Right hindlimb (tissue), 1 donor: ENCODE data around the gene BST2.

ENCODE experiments used
- DNase-seq: peaks from one replicate; pipeline ENCODE4 v3.0.0-alpha.2; 2018

Gene BST2, protein sequence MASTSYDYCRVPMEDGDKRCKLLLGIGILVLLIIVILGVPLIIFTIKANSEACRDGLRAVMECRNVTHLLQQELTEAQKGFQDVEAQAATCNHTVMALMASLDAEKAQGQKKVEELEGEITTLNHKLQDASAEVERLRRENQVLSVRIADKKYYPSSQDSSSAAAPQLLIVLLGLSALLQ

DNA sequence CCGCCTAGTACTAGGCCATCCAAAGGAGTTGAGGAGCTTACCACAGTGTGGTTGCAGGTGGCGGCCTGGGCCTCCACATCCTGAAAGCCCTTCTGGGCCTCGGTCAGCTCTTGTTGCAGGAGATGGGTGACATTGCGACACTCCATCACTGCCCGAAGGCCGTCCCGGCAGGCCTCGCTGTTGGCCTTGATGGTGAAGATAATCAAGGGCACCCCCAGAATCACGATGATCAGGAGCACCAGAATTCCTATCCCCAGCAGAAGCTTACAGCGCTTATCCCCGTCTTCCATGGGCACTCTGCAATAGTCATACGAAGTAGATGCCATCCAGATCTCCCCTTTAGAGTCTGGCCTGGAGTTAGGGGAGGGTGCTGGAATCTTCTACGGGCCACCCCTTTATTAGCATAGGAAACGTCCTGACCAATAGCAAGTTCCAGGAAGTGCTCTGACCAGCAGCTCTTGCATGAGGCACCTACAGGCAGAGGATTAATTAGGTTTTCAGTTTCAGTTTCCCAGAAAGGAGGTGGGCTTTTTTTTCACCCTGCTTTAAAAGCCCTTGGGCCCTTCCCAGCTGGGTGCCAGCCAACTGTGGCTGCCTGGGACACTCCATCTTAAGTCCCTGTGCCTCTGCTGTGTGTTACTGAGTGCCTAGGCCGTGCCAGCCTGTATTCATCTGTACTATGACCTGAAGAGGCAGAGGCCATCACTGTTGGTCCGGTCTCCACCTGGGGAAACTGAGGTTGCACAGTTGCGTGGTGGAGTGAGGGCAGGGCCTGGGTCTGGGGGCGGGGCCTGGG lies at the start of gene BST2:
Gene BST2, minus strand, starts transcription at position 381 of the 796 bp plus-strand sequence. Its CDS starts 55 bp downstream, at position 326.
- DNase-seq: no peak

DNA sequence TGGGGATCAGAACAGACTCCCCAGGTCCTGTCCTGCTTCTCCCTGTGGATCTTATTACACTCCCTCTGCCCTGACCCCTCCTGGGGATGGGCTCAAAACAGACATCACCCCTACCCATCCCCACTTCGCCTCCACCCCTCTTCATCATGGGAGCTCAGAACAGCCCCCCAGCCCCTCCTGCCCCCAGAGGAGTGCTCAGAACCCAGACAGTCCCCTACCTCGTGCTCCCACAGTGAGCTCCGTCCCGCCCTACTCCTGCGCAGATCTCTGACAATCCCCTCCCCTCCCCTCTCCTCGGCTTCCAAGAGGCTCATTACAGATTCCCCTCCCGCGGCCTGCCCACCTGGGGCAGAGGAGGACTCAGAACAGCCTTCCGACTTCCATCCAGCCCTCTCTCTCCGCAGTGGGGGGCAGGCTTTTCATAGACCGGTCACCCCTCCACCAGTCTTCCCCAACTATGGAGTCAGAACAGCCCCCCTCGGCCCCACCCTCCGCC lies 49.2 kb upstream of the BST2 start:
- DNase-seq: no peak

- no peak for DNase-seq
Measured at GRCh38 chr19:17451820-17452219, 46.4 kb upstream of the BST2 start.

DNA sequence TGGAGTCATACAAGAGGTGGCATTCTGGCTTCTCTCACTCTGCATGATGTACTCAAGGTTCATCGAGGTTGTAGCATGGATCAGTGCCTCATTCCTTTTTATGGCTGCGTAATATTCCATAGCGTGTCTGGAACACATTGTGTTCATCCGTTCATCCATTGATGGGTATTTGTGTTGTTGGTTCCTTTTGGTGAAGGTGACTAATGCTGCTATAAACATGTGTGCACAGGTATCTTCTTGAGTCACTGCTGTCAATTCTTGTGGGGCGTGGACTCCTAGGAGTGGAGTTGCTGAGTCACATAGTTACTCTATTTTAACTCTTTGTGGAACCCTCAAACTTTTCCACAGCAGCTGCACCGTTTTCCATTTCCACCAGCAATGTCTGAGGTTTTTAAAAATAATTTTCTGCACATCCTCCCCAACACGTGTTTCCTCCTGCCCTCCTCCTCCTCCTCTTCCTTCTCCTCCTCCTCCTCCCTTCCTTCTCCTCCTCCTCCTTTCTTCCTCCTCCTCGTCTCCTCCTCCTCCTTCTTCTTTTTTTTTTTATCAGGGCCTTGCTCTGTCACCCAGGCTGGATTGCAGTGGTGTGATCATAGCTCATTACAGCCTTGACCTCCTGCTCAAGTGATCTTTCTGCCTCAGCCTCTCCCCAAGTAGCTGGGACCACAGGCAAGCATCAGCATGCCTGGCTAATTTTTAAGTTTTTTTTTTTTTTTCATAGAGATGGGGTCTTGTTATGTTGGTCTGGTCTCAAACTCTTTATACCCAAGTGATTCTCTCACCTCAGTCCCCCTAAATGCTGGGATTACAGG lies 45.0 kb upstream of the BST2 start:
- no peak for DNase-seq

DNA sequence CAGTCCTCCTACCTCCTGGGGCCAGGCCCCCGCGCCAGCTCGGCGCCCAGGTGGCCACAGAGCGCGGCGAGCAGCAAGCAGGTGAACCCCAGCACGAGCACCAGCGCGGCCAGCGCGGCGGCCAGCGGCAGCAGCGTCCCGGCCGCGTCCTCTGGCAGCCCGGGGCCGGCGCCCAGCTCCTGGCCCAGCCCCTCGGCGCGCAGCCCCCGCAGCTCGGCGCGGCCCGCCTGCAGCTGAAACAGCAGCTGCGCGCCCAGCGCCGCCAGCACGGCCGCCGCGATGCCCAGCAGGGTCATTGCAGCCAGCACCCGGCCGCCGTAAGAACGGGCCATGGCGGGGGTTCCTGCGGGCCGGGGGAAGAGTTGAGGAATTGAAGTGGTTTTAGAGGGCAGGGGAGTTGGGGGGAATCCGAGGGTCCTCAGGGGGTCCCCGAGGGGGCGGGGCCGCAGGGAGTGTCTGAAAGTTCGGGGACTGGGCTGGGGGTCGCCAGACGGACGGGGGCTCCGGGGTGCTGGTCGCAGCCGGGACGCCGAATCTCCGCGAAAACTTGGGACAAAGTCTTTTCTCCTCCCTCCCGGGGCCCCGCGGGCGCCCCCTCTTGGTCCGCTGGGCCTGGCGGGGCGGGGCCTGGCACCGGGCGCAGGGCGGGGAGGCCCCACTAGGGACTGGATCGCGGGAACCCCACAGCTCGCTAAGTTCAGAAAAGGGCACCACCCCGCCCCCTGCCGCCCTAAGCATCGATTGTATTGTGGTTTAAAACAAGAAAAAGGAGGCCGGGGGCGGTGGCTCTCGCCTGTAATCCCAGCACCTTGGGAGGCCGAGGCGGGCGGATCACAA lies 42.9 kb upstream of the BST2 start, which contains the start of gene TMEM221:
Gene TMEM221, minus strand, starts transcription at position 538 of the 837 bp plus-strand sequence. Its CDS starts 206 bp downstream, at position 332.
- DNase-seq: peak; percentile 73

DNA sequence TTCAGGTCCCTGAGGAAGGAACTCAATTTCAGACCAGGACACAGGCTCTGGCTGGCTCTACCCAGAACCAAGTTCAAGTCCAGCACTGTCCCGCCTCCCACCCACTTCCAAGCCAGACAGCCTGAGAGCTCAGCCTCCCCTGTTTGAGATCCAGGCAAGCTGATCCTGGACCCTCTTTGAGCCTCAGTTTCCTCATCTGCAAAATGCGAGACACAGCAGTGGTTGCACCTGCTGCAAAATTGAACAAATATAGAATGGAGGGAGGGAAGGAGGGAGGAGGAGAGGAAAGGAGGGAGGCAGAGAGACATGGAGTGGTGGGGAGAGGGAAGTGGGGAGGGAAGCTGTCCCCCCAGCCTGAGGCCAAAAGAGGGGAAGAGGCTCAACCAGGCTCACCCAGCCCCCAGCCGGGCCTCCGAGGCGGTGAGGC lies 42.3 kb upstream of the BST2 start:
- no peak for DNase-seq

DNA sequence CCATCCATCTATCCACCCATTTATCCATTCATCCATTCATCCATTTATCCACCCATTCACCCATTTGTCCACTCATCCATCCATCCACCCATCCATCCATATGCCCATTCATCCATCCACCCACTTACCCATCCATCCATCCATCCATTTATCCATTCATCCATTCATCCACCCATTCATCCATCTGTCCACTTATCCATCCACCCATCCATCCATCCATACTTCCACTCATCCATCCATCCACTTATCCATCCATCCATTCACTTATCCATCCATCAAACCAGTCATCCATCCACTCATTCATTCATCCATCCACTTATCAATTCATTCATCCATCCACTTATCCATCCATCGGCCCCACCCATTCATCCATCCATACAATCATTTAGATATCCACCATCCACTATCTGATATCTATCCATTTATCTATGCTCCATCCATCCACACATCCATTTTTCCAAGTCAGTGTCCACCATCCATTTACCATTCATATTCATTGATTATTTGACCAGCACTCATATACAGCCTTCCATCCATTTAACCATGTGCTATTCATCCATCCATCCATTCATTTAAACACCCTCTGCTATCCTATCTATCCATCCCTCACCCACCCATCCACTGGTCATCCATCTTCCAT lies 40.2 kb upstream of the BST2 start:
- DNase-seq: no peak

- DNase-seq: peak; percentile 43
Measured at GRCh38 chr19:17441241-17442021, 36.0 kb upstream of the BST2 start.

GRCh38 chr19:17436874-17437267 lies 31.4 kb upstream of the BST2 start:
- no peak for DNase-seq

- DNase-seq: no peak
Measured at GRCh38 chr19:17436094-17436873, 30.9 kb upstream of the BST2 start.

DNA sequence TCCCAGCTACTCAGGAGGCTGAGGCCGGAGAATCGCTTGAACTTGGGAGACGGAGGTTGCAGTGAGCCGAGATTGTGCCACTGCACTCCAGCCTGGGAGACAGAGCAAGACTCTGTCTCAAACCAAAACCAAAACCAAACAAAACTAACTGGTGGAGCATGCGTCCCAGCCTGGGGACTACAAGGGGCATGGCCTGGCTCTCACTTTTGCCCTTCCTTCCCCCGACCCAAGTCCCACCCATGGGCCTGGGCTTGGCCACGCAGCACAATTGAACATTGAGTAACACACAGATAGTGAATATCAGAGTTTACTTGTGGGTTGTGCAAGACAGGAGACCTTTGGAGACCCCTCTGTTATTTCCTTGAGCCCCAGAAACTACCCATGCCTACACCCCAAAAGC lies 29.8 kb upstream of the BST2 start:
- no peak for DNase-seq

DNA sequence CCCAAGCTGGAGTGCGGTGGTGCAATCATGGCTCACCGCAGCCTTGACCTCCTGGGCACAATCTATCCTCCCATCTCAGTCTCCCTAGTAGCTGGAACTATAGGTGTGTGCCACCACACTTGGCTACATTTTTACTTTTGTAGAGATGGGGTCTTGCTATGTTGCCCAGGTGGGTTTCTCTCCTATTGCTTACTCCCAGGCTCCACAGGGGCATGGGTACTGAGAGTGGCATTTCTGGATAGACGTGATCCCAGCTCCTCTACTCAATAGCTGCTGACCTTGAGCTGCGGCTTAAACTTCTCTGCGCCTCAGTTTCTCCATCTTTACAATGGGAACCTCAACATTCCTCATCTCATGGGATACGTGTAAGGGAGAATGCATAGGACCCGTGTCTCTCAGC lies 26.0 kb upstream of the BST2 start:
- no peak for DNase-seq

GRCh38 chr19:17429641-17430113 lies 24.2 kb upstream of the BST2 start:
- no peak for DNase-seq

- DNase-seq: peak; percentile 40
Measured at GRCh38 chr19:17424743-17425365, 19.4 kb upstream of the BST2 start.

DNA sequence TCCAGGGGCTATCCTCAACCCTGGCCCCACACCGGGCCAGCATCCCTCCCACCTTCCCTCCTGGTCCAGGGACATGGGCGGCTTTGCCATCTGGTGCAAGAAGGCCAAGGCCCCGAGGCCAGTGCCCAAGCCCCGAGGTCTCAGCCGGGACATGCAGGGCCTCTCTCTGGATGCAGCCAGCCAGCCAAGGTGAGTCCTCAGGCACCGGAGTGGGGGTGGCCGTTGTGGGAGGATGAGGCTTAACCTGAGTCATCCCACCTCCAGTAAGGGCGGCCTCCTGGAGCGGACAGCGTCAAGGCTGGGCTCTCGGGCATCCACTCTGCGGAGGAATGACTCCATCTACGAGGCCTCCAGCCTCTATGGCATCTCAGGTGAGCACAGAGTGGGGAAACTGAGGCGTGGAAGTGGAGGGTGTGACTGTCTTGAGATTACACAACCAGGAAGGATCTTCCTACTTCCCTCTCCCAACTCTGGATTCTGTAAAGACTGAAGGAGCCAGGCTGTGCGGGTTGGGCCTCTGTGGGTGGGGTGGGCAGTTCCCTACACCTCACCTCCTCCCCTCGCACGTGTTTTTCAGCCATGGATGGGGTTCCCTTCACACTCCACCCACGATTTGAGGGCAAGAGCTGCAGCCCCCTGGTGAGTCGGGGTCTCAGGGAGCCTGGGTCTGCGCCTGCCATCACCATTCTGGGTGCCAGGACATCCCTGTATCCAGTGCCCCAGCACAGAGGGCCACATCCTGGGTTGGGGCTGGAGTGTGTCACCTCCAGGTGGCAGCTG lies 18.2 kb upstream of the BST2 start:
- DNase-seq: no peak

DNA sequence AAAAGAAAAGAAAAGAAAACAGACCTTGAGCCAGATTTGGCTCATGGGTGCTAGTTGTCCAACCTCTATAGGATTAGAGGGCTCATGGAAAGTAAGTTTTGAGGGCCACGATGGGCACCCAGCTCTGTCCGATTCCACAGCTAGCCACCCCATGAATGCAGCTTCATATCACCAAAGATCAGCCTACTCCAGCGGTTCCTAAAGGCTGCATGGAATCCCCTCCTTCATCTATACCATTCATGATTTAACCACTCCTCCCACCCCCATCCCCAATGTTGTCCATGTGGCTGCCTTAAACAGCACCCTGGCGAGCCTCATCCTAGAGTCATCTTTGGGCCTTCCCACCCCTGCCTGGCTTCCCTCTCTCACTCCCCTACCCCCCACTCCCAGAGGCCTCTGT lies 16.5 kb upstream of the BST2 start:
- no peak for DNase-seq

DNA sequence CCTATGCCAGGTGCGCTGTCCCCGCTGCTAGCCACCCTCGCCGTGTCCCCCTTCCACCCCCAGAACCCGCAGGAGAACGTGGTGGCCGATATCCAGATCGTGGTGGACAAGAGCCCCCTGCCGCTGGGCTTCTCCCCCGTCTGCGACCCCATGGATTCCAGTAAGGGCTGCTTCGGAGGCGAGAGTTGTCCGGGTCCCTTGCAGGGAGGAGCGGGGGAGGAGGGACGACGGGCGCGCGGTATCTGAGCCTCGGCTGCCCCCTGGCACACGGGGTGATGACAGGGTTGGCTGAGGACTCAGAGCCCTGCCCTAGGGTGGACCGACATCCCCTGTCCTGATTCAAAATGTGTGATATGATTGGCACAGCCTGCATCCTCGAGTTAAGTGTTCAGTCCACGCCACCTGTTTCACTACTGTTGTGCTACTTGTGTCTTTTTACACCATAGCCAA lies 15.1 kb upstream of the BST2 start:
- peak; percentile 62 for DNase-seq

- peak; percentile 99 for DNase-seq
Measured at GRCh38 chr19:17419621-17420474, 14.4 kb upstream of the BST2 start, which contains the start of gene MVB12A. Gene MVB12A (plus strand): TSS chr19:17420047. CDS start chr19:17420136, 89 bp downstream.
